Activated CD4-positive, alpha-beta T cell treated with anti-CD3 and anti-CD28 coated beads, Interleukin-2, amount 50 U/mL, for 48 hours (primary cell): ENCODE results near the gene WDR73.

Experiments used
- DNase-seq, 2 experiments: peaks; one replicate each; pipeline ENCODE4 v3.0.0-alpha.2; 2020

Gene WDR73

GRCh38 chr15:84609818-84610525 is 44.1 kb downstream of the WDR73 start:
- no peak for DNase-seq

- no peak for DNase-seq
Observed at GRCh38 chr15:84608707-84609284, 45.3 kb downstream of the WDR73 start.

GRCh38 chr15:84606653-84607120 is 47.4 kb downstream of the WDR73 start:
- DNase-seq = no peak

GRCh38 chr15:84605554-84605882 is 48.6 kb downstream of the WDR73 start:
- no peak for DNase-seq

- DNase-seq = peak; percentile 73 to 82
Observed at GRCh38 chr15:84604826-84605553, 49.1 kb downstream of the WDR73 start.

GRCh38 chr15:84603630-84604379 is 50.3 kb downstream of the WDR73 start:
- DNase-seq = no peak

GRCh38 chr15:84601555-84601838 is 52.6 kb downstream of the WDR73 start:
- DNase-seq = no peak

- peak; percentile 95 to 97 for DNase-seq
Observed at GRCh38 chr15:84600687-84601554, 53.2 kb downstream of the WDR73 start, which contains the start of gene ZSCAN2. ZSCAN2 (plus strand) TSS chr15:84601009; CDS start chr15:84603928, 2,919 bp downstream.

- DNase-seq = peak; percentile 66 to 77
Observed at GRCh38 chr15:84600331-84600686, 53.8 kb downstream of the WDR73 start.

GRCh38 chr15:84599906-84600305 is 54.2 kb downstream of the WDR73 start:
- no peak for DNase-seq

GRCh38 chr15:84598993-84599392 is 55.1 kb downstream of the WDR73 start:
- DNase-seq = peak; percentile 24 to 54

GRCh38 chr15:84598250-84598649 is 55.8 kb downstream of the WDR73 start:
- no peak for DNase-seq

GRCh38 chr15:84597296-84597695 is 56.8 kb downstream of the WDR73 start:
- no peak for DNase-seq

- no peak for DNase-seq
Observed at GRCh38 chr15:84595660-84596059, 58.4 kb downstream of the WDR73 start.

- DNase-seq = no peak
Observed at GRCh38 chr15:84594617-84595290, 59.3 kb downstream of the WDR73 start.

- no peak for DNase-seq
Observed at GRCh38 chr15:84591815-84592214, 62.3 kb downstream of the WDR73 start.

GRCh38 chr15:84590406-84590805 is 63.7 kb downstream of the WDR73 start:
- no peak for DNase-seq
